H54 (cell line): ENCODE measurements around the gene RPAIN.

Experiments used
- DNase-seq: peaks from one replicate; pipeline ENCODE4 v3.0.0; 2011; ENCODE audit warnings: low spot score, mixed read lengths; ENCODE audit not compliant: insufficient read length
- FAIRE-seq: peaks from 3 replicates; lab custom pipeline; 2011; peaks lifted over from hg19 to GRCh38; lab: Jason Lieb, UNC
- POLR2A ChIP-seq: IDR thresholded peaks from 2 replicates; pipeline ENCODE4 v1.6.1; 2011; ENCODE audit warnings: low read depth, mild to moderate bottlenecking, low read length

The RPAIN gene

DNA sequence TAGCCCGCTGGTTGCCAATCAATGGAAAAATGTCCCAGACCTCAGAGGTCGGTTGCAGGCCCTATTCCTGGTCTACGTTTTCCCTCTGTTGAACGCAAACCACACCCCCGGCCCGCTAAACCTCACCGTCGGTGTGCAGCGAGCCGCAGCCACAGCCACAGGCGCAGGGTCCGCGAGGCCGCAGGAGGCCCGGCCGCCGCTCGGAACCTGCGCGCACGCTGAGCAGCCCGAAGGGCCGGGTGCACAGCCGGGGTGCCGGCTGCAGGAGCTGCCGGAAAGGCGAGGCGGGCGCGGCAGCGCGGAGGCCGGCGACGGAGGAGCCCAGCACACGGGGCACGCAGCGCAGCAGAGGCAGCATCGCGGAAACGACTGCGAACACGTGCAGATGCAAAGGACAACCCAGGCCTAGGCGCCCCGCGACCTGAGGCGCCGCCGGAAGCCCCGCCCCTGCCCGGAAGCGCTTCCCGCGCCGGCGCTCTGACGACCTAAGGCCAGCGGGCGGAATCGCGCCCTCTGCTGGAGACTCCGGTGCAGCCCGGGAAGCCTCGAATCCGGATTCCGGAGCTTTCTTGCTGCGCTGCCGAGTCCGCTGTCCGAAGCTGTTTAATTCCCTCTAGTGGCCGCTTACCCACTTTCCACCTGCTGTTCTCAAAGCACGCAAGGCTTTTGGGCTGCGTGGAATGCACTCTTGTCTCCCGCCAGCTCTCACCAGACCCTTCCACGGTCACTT is 18.9 kb downstream of the RPAIN start, which contains the start of gene C1QBP:
TSS of gene C1QBP (minus strand) at position 440 of the 730 bp plus-strand sequence. CDS start at position 358, 82 bp downstream.
- peak; percentile 74 for TF ChIP-seq POLR2A
- FAIRE-seq = peak; percentile 76
- peak; percentile 89 for DNase-seq

GRCh38 chr17:5439446-5439764 is 19.4 kb downstream of the RPAIN start:
- FAIRE-seq (no peak), DNase-seq (no peak)
- no peak for TF ChIP-seq POLR2A

GRCh38 chr17:5443728-5444127 is 23.7 kb downstream of the RPAIN start:
- TF ChIP-seq POLR2A = no peak
- no peak for DNase-seq
- FAIRE-seq = no peak

DNA sequence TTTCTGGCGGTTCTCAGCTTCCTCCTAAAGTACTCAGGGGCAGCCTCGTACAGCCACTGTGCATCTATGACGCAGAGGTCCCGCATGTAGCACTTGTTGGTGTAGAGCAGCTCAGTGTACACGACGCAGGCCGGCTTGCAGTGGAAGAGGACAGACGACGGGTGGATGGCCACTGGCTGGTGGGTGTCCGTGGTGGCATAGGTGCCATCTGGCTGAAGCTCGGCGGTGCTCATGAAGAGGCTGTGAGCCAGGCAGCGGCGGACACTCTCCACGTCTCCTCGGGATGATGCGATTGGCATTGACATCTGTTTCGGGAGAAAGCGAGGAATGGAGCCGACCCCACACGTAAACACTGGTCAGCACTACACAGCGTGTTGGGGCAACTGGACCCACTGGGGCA is 24.2 kb downstream of the RPAIN start:
- FAIRE-seq = no peak
- no peak for DNase-seq
- TF ChIP-seq POLR2A = no peak

DNA sequence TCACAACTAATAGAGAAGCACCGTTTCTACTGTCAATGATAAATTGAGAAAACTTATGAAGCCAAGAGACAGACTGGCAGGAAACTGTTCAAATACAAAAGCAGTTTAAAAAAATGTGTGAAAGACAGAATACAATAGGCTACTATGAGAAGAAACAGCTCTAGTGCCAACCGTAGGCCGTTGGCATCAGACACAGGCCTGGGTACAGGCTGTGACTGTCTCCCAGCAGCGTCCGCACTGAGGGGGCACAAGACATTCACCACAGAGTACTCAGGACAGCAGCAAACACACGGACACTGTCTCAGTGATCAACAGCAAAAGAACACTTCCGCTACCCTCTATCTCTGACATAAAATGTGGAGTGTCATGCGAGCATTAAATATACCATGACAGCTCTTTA is 26.8 kb downstream of the RPAIN start:
- TF ChIP-seq POLR2A = no peak

DNA sequence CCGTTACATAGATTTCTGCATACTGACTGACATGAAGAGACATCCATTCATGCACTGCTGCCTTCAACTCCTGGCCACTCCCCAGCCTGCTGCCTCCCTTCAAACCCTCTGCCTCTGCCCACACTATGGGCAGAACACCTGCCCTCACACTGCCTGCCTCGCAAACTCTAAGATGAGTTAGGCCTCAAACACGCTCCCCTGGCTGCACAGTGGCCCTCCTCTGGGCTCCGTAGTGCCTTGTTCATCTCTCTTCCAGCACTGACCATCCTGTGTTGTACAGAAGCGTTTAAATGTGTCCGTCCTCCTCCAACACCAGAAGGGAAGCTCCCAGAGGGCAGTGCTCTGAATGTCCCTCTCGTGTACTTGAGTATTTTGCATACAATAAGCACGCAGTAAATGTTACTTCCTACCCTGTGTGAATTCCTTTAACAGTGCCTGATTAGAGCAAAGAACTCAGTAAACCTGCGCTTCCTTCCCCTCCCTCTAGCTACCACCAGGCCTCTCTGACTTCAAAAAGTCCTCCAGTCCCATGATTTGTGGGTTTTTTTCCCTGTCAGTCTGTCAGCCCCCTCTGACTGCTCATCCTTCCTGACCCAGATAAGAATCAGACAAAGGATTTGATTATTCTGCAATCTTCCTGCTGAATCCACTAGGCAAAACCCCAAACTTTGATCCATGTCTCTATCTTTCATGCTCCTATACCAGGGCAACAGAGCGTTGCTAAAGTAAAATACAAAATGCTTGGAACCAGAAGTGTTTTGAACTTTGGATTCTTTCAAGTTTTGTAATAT is 44.9 kb downstream of the RPAIN start:
- TF ChIP-seq POLR2A = no peak
- DNase-seq = no peak
- FAIRE-seq = no peak

More for the DNA sequence above, 26.8 kb downstream of the RPAIN start:
- DNase-seq = no peak
- FAIRE-seq = no peak

- no peak for TF ChIP-seq POLR2A
- no peak for FAIRE-seq
- no peak for DNase-seq
Observed at GRCh38 chr17:5466295-5466694, 46.3 kb downstream of the RPAIN start.

DNA sequence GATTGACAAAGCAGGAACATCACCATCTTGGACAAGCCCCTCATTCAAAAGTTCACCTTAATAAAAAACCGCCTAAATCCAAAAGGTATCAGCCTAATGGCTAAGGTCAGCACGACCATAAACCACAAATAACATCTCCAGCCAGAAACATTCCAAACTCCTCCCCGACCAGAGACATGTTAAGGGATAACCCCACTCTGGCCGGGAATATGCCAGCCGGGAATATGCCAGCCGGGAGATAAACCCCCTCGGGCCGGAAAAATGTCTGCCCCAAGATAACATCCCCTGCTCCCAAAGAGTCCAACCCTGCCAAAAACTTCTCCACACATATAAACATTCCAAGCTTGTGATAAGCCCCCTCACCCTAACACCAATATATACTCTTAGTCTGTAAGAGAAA is 47.4 kb downstream of the RPAIN start:
- no peak for TF ChIP-seq POLR2A
- FAIRE-seq (no peak), DNase-seq (no peak)

DNA sequence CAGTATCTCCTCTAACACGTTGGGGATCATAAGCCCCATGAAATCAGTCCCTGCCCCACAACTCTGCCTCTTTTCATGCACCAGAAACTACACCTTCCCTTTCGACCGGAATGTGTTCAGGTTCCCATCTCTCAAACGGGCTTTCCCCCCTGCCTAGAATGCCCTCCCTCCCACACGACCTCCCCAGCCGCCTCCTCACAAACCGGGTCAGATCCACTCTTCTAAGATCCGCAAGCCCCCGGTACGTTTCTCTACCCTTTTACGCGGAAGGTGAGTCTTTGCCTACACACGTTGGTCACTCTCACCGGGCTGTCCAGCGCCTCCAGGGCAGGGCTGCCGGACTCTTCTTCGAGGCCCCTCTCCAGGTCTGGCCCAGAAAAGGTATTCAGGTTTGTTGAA is 48.1 kb downstream of the RPAIN start:
- DNase-seq = no peak
- no peak for TF ChIP-seq POLR2A
- FAIRE-seq = no peak

DNA sequence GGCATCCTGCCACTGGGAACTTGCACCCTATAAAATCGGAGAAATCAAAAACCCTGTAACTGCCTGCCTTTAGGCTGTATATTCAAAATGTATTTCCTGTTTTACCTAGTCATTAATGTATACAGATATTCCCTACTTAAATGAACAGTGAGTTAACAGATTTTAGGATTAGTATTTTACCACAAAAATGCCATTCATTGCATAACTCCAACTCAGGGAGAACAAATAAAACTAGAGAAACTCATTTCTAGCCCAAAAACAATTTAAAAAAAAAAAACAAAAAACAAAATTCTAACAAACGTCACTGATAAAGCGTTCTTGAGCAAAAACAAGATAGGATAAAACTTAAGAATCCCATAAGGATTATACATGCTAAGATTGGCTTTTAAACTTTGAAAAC is 52.5 kb downstream of the RPAIN start:
- no peak for TF ChIP-seq POLR2A
- DNase-seq (no peak), FAIRE-seq (no peak)

GRCh38 chr17:5473906-5474305 is 53.9 kb downstream of the RPAIN start:
- DNase-seq = no peak
- FAIRE-seq = no peak
- no peak for TF ChIP-seq POLR2A

DNA sequence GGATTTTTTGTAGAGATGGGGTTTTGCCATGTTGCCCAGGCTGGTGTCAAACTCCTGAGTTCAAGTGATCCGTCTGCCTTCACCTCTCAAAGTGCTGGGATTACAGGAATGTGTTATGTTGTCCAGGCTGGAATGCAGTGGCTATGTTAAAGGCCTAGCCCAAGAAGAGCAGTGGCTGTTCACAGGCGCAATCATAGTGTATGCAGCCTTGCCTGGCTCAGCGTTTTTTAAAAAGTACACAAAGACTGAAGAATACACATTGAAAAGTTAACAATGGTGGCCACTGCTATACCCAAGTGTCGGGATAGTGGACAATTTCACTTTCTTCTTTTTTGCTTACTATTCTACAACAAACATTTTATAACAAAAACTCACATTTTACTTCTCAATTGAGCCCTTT is 59.0 kb downstream of the RPAIN start:
- no peak for TF ChIP-seq POLR2A
- FAIRE-seq = no peak
- DNase-seq = no peak

DNA sequence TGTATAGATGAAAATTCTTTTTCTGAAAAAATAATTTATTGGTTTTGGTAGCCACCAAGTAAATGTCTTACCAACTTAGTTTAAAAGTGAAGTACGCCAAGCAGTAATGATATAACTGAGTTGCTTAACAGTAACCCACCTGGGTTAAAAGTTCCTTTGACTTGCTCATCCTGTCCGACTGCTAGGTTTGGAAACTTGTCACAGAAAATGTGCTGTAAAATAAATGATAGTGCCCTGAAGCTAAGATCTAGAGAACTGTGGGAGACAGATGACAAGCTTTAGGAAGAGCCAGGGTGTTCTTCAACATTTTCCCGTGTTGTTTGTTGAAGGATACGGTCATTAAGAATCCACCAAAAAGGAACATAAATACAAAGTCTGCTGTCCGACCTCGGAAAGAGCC is 61.0 kb downstream of the RPAIN start:
- FAIRE-seq (no peak), DNase-seq (no peak)
- no peak for TF ChIP-seq POLR2A

- FAIRE-seq (no peak), DNase-seq (no peak)
- TF ChIP-seq POLR2A = no peak
Observed at GRCh38 chr17:5481451-5481850, 61.5 kb downstream of the RPAIN start.
